ENCODE results near the gene PRG2. TPM values are rescaled to one million over a fixed set of nuclear protein-coding genes. Genes with fewer than 3 reads are reported as not detected.
A peak's percentile ranks its signal among the peaks of the same experiment; 100 is the strongest.

PRG2 gene
- polyA plus RNA-seq, 3 donors: 1.1 TPM; not detected in 2

DNA sequence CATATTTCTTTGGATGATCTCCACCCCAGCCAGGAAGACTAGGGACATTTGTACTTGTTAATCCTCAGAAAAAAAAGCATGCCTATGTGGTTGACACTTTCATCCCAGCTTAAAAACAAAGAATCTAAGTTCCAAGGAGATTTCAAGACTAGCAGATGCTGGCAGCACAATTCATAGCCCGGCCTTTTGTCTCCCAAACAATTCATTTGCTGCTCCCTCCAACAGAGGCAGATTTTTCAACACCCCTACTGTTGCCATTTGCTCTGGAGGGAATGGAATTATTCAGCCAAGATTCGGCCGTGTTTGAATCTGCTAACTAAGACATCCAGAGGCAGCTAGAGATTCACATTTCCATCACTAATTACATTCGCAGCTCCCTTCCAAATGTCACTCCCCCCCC lies 37.0 kb downstream of the PRG2 start:
- no peak overlapping the region for H3K27ac ChIP-seq (ENCODE audit: low read depth in 1 of 2, low read length in 2 of 2)
- peak overlapping the region; percentile 37 for H2AFZ ChIP-seq (ENCODE audit: insufficient read depth, low read depth, low read length, poor library complexity, severe bottlenecking)
- H3K36me3 ChIP-seq (replicated peaks in 1 of 2; ENCODE audit: control insufficient read depth in 1 of 2, insufficient read depth in 2 of 2, low read length in 2 of 2): no peaks in the 10 kb centered on the region
- Mint-ChIP-seq H3K4me3 (no peak overlapping the region), H3K36me3 (no peaks in the 10 kb centered on the region), H3K4me1 (peaks cover 30% of the 10 kb centered on the region), H3K27me3 (ENCODE audit: low read depth in 3 of 3) (peaks cover 0 to 5% (median 3%) of the 10 kb centered on the region in 3 donors), H3K27ac (no peak overlapping the region), H3K9me3 (peaks cover 0 to 9% (median 5%) of the 10 kb centered on the region in 7 donors)
- peaks cover 26 to 29% of the 10 kb centered on the region in 2 donors for H3K4me1 ChIP-seq (ENCODE audit: control insufficient read depth in 1 of 2, insufficient read depth in 2 of 2, low read length in 2 of 2)
- no peaks in the 10 kb centered on the region for H4K20me1 ChIP-seq (ENCODE audit: insufficient read depth, low read length)
- no peak overlapping the region for H3K9ac ChIP-seq (ENCODE audit: insufficient read depth, low read length, poor library complexity, severe bottlenecking)
- no peak overlapping the region for H3K4me3 ChIP-seq (replicated peaks in 1 of 3; ENCODE audit: low read depth in 2 of 3, low read length in 3 of 3)
- no peaks in the 10 kb centered on the region for H3K79me2 ChIP-seq (ENCODE audit: insufficient read depth, low read length)
- WGBS (ENCODE audit: insufficient coverage): no CpG with 5 or more reads among the region's 4 CpGs
- H3K27me3 ChIP-seq (ENCODE audit: control insufficient read depth in 2 of 2, insufficient read depth in 2 of 2, low read length in 2 of 2): no peaks in the 10 kb centered on the region
- TF ChIP-seq, protein P1, sequence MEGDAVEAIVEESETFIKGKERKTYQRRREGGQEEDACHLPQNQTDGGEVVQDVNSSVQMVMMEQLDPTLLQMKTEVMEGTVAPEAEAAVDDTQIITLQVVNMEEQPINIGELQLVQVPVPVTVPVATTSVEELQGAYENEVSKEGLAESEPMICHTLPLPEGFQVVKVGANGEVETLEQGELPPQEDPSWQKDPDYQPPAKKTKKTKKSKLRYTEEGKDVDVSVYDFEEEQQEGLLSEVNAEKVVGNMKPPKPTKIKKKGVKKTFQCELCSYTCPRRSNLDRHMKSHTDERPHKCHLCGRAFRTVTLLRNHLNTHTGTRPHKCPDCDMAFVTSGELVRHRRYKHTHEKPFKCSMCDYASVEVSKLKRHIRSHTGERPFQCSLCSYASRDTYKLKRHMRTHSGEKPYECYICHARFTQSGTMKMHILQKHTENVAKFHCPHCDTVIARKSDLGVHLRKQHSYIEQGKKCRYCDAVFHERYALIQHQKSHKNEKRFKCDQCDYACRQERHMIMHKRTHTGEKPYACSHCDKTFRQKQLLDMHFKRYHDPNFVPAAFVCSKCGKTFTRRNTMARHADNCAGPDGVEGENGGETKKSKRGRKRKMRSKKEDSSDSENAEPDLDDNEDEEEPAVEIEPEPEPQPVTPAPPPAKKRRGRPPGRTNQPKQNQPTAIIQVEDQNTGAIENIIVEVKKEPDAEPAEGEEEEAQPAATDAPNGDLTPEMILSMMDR (IDR thresholded peaks at IDR 0.05): no peak
- DNase-seq: no peak
- no peaks in the 10 kb centered on the region for H3K9me3 ChIP-seq (replicated peaks in 1 of 2; ENCODE audit: control insufficient read depth in 1 of 2, insufficient read depth in 1 of 2, low read length in 2 of 2)
- H3K4me2 ChIP-seq (replicated peaks; ENCODE audit: extremely low read depth, low read length, poor library complexity, severe bottlenecking): no peak overlapping the region
- intact Hi-C loops (cut with micrococcal nuclease): loop anchor here in 1 of 2 donors (10.0 kb wide), 1 partner anchor 291 kb away; the partner anchor contains the start of gene YPEL4

DNA sequence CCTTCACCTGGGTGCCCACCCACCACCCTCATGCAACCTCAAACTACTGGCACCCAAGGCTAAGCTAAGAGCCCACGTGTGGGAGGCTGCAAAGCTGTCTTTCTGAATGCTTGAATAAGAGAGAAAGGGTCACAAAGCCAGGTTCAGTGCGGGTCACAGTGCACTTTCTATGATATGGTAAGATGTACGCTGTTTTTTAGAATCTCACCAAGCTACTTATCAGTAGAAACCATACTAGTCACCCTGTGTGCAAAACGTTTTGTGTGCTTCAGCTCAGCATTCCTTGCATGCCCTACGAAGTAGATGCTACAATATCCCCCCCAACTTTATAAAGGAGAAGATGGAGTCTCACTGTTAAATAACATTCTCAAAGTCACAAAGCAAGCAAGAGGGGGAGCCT lies 37.4 kb downstream of the PRG2 start:
- peaks cover 0 to 9% (median 5%) of the 10 kb centered on the region in 7 donors for H3K9me3 Mint-ChIP-seq
- WGBS (ENCODE audit: insufficient coverage): 17% methylated on average over 1 of the region's 5 CpGs
- Histone ChIP-seq H3K27me3 (ENCODE audit: control insufficient read depth in 2 of 2, insufficient read depth in 2 of 2, low read length in 2 of 2) (no peaks in the 10 kb centered on the region), H3K4me2 (replicated peaks; ENCODE audit: extremely low read depth, low read length, poor library complexity, severe bottlenecking) (no peak overlapping the region), H3K4me3 (replicated peaks in 1 of 3; ENCODE audit: low read depth in 2 of 3, low read length in 3 of 3) (no peak overlapping the region), H3K9ac (ENCODE audit: insufficient read depth, low read length, poor library complexity, severe bottlenecking) (no peak overlapping the region), H3K27ac (ENCODE audit: low read depth in 1 of 2, low read length in 2 of 2) (no peak overlapping the region), H3K36me3 (replicated peaks in 1 of 2; ENCODE audit: control insufficient read depth in 1 of 2, insufficient read depth in 2 of 2, low read length in 2 of 2) (no peaks in the 10 kb centered on the region), H3K9me3 (replicated peaks in 1 of 2; ENCODE audit: control insufficient read depth in 1 of 2, insufficient read depth in 1 of 2, low read length in 2 of 2) (no peaks in the 10 kb centered on the region), H3K4me1 (ENCODE audit: control insufficient read depth in 1 of 2, insufficient read depth in 2 of 2, low read length in 2 of 2) (peaks cover 26 to 29% of the 10 kb centered on the region in 2 donors), H4K20me1 (ENCODE audit: insufficient read depth, low read length) (no peaks in the 10 kb centered on the region), H3K79me2 (ENCODE audit: insufficient read depth, low read length) (no peaks in the 10 kb centered on the region), H2AFZ (ENCODE audit: insufficient read depth, low read depth, low read length, poor library complexity, severe bottlenecking) (no peak overlapping the region)
- peaks cover 30% of the 10 kb centered on the region for H3K4me1 Mint-ChIP-seq
- intact Hi-C loops (cut with micrococcal nuclease): loop anchor here in 1 of 2 donors (10.0 kb wide), 1 partner anchor 292 kb away; the partner anchor contains the start of gene YPEL4
- TF ChIP-seq, protein P1 (IDR thresholded peaks at IDR 0.05): no peak
- peaks cover 0 to 6% (median 4%) of the 10 kb centered on the region in 3 donors for H3K27me3 Mint-ChIP-seq (ENCODE audit: low read depth in 3 of 3)
- no peak overlapping the region for H3K4me3 Mint-ChIP-seq
- H3K27ac Mint-ChIP-seq: no peak overlapping the region
- DNase-seq: no peak
- no peaks in the 10 kb centered on the region for H3K36me3 Mint-ChIP-seq
